ENCODE results near the gene RTP5.

DNA sequence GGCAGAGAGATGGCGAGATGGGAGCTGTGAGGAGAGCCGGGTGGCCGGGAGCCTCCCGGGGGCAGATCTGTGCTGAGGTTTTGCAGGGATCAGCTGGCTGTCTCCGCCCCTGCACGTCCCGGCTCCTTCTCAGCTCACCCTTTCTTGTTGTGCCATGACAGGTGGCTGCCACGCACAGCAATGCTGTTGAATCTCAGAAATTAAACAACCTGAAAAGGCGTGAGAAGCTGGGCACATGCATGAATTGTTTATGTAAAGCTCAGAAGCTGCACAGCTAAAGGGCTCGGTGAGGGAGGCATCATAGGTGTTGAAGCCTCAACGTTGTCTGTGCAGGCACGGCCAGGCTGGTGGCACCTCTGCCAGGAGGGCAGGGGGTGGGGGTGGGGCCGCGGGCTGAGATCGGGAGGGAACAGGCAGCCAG is 858 bp upstream of the RTP5 start:
- TF ChIP-seq EZH2phosphoT487 (IDR thresholded peaks at IDR 0.05; ENCODE audit: borderline replicate concordance), result no peak
- TF ChIP-seq, protein P1, sequence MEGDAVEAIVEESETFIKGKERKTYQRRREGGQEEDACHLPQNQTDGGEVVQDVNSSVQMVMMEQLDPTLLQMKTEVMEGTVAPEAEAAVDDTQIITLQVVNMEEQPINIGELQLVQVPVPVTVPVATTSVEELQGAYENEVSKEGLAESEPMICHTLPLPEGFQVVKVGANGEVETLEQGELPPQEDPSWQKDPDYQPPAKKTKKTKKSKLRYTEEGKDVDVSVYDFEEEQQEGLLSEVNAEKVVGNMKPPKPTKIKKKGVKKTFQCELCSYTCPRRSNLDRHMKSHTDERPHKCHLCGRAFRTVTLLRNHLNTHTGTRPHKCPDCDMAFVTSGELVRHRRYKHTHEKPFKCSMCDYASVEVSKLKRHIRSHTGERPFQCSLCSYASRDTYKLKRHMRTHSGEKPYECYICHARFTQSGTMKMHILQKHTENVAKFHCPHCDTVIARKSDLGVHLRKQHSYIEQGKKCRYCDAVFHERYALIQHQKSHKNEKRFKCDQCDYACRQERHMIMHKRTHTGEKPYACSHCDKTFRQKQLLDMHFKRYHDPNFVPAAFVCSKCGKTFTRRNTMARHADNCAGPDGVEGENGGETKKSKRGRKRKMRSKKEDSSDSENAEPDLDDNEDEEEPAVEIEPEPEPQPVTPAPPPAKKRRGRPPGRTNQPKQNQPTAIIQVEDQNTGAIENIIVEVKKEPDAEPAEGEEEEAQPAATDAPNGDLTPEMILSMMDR (conservative IDR thresholded peaks at IDR 0.05; ENCODE audit: low read length), result no peak

Measured in Loucy (cell line).